GM19395 (cell line): ENCODE results near the gene SYT7.

ENCODE experiments used
- ATAC-seq: cut with Tn5 transposase; IDR thresholded peaks from one replicate; pipeline ENCODE4 v1.9.1; 2021; ENCODE audit warnings: mild to moderate bottlenecking, moderate library complexity; ENCODE audit not compliant: unreplicated experiment

SYT7 gene

GRCh38 chr11:61609000-61609979 lies 28.4 kb upstream of the SYT7 start:
- ATAC-seq = no peak

GRCh38 chr11:61607920-61608599 lies 27.2 kb upstream of the SYT7 start:
- no peak for ATAC-seq

- ATAC-seq = no peak
These were observed 26.6 kb upstream of the SYT7 start for GRCh38 chr11:61607426-61607825.

- no peak for ATAC-seq
These were observed 22.8 kb upstream of the SYT7 start for GRCh38 chr11:61603667-61604066.

- ATAC-seq = no peak
These were observed 22.1 kb upstream of the SYT7 start for GRCh38 chr11:61602775-61603569.

GRCh38 chr11:61601512-61601911 lies 20.6 kb upstream of the SYT7 start:
- ATAC-seq = no peak

- ATAC-seq = no peak
These were observed 19.3 kb upstream of the SYT7 start for GRCh38 chr11:61599968-61600710.

GRCh38 chr11:61598886-61599868 lies 18.3 kb upstream of the SYT7 start:
- ATAC-seq = no peak

GRCh38 chr11:61598374-61598773 lies 17.5 kb upstream of the SYT7 start:
- no peak for ATAC-seq

GRCh38 chr11:61596990-61597389 lies 16.1 kb upstream of the SYT7 start:
- no peak for ATAC-seq

- ATAC-seq = no peak
These were observed 15.7 kb upstream of the SYT7 start for GRCh38 chr11:61596542-61596941.

- ATAC-seq = no peak
These were observed 14.0 kb upstream of the SYT7 start for GRCh38 chr11:61594907-61595257.

- ATAC-seq = no peak
These were observed 12.3 kb upstream of the SYT7 start for GRCh38 chr11:61593151-61593550.

GRCh38 chr11:61592176-61592575 lies 11.3 kb upstream of the SYT7 start:
- ATAC-seq = no peak

- ATAC-seq = no peak
These were observed 9.1 kb upstream of the SYT7 start for GRCh38 chr11:61589961-61590360.

GRCh38 chr11:61588728-61589191 lies 7.9 kb upstream of the SYT7 start:
- ATAC-seq = no peak

- ATAC-seq = no peak
These were observed 7.3 kb upstream of the SYT7 start for GRCh38 chr11:61587951-61588727.

GRCh38 chr11:61587541-61587941 lies 6.7 kb upstream of the SYT7 start:
- no peak for ATAC-seq
